Epithelial cell of proximal tubule (primary cell): ENCODE measurements around the gene ACADVL. TPM values are rescaled to one million over a fixed set of nuclear protein-coding genes. Genes with fewer than 3 reads are reported as not detected.
"Not testable (repeated sequence)": the region's sequence is repeated elsewhere in the genome, so short reads cannot be mapped to it uniquely, and the experiment has no call there.

Experiments
- DNase-seq: peaks from one replicate; pipeline ENCODE4 v3.0.0-alpha.2; 2011; ENCODE audit warnings: low read depth
- H3K4me3 ChIP-seq: 2 replicates; pipeline ENCODE4 v1.5.1; 2011; ENCODE audit warnings: low read depth, mild to moderate bottlenecking, low read length
- total RNA-seq: library from RNA; depleted of rRNA; stranded (reverse); fragments of >200 nt; gene quantifications from 2 replicates; pipeline ENCODE4 v1.2.3, GENCODE V29; 2015
- TF ChIP-seq, protein P1 (sequence below): conservative IDR thresholded peaks from 2 replicates; pipeline ENCODE4 v1.5.1; 2012; ENCODE audit warnings: low read depth, mild to moderate bottlenecking, low read length

ACADVL gene
- total RNA-seq, 1 donor from 2014 or later, result 573 TPM

DNA sequence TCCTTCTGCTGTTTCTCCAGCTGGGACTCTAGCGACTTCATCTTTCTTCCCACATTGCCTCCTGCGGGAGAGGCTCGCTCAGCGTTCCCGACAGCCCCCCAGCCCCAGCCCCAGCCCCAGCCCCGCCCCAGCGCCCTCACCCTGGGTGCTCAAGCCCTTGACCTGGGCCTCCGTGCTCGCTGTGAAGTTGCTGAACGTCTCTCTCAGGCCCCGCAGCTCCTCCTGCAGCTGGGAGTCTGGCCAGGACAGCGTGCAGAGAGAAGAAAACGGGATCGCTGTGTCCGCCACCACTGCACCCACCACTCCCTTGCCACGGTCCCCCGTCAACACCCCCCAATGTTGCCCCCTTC is 42.9 kb upstream of the ACADVL start:
- no peak for DNase-seq
- no peak overlapping the region for H3K4me3 ChIP-seq
- TF ChIP-seq, protein P1, sequence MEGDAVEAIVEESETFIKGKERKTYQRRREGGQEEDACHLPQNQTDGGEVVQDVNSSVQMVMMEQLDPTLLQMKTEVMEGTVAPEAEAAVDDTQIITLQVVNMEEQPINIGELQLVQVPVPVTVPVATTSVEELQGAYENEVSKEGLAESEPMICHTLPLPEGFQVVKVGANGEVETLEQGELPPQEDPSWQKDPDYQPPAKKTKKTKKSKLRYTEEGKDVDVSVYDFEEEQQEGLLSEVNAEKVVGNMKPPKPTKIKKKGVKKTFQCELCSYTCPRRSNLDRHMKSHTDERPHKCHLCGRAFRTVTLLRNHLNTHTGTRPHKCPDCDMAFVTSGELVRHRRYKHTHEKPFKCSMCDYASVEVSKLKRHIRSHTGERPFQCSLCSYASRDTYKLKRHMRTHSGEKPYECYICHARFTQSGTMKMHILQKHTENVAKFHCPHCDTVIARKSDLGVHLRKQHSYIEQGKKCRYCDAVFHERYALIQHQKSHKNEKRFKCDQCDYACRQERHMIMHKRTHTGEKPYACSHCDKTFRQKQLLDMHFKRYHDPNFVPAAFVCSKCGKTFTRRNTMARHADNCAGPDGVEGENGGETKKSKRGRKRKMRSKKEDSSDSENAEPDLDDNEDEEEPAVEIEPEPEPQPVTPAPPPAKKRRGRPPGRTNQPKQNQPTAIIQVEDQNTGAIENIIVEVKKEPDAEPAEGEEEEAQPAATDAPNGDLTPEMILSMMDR, result no peak

DNA sequence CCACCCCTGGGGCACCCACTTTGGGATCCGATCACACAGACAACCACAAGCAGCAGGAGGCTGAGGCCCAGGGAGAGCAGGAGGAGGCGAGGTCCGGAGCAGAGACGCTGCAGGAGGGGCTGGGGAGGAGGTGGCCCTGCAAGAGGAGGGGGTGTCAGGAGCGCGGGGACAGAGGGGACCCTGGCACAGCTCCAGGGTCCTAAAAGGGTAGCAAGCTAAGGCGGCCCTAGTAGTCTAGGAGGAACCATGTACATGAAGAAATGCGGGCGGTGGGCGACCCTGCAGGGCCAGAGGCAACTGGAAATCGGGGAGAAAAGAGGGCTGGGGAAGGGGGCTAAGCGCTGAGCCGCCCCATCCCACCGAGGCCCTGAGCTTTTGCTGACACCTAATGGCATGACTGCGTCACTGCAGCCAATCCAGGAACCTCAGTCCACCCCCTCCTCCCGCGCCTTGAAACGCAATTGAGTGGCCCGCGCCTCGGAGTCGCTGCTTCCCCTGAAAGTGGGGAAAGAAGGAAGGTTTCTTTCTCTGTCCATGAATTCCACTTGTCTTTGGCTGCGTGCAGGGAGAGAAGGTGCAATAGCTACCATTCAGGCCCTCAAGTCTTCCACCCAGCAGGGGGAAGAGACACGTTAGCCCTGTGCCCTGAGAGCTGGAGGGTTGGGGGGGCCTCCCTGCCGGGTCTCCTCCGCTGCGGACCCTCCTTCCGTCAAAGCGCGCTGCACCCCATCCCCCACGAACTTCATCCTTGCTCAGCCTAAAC is 42.4 kb upstream of the ACADVL start:
- TF ChIP-seq, protein P1, result peak; percentile 79
- peak overlapping the region; percentile 51 for H3K4me3 ChIP-seq
- no peak for DNase-seq

DNA sequence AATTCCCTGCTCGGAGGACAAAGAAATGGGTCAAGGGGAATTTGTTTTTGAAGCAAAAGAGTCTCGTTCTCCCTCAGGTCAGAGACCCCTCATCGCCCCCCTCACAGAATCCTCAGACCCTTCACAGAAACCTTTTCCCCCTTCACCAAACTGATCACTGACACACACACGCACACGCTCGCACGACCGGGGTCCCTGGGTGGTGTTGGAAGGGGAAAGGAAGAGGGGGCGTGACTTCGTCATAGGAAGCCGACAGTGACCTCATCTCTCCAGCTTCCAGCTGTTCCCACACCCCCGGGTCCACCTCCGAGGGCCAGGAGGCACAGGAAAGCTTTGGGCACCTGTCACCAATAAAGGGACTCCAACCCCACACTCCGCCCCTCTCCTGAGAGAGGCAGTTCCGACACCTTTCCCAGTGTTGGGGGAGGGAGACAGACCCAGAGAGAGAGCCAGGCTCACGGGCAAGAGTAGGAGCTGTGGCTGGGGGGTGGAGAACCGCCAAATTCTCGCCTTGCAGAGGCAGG is 41.7 kb upstream of the ACADVL start:
- TF ChIP-seq, protein P1, result no peak
- DNase-seq, result no peak
- H3K4me3 ChIP-seq, result peak overlapping the region; percentile 51

DNA sequence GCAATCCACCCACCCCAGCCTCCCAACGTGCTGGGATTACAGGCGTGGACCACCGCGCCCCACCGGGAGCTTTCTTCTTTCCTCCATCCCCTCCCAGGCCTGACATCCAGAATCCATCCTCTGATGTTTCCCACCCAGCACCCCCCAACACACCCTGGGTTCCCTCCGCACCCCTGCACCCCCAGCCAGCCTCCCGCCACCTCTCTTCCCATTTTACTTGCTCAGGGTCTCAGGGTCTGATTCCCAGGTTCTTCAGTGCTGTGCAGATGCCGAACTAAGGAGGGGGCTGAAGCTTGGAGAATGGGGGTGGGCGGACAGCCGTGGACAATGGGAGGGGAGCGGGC is 40.8 kb upstream of the ACADVL start:
- H3K4me3 ChIP-seq, result no peak overlapping the region
- TF ChIP-seq, protein P1, result no peak
- DNase-seq, result no peak

DNA sequence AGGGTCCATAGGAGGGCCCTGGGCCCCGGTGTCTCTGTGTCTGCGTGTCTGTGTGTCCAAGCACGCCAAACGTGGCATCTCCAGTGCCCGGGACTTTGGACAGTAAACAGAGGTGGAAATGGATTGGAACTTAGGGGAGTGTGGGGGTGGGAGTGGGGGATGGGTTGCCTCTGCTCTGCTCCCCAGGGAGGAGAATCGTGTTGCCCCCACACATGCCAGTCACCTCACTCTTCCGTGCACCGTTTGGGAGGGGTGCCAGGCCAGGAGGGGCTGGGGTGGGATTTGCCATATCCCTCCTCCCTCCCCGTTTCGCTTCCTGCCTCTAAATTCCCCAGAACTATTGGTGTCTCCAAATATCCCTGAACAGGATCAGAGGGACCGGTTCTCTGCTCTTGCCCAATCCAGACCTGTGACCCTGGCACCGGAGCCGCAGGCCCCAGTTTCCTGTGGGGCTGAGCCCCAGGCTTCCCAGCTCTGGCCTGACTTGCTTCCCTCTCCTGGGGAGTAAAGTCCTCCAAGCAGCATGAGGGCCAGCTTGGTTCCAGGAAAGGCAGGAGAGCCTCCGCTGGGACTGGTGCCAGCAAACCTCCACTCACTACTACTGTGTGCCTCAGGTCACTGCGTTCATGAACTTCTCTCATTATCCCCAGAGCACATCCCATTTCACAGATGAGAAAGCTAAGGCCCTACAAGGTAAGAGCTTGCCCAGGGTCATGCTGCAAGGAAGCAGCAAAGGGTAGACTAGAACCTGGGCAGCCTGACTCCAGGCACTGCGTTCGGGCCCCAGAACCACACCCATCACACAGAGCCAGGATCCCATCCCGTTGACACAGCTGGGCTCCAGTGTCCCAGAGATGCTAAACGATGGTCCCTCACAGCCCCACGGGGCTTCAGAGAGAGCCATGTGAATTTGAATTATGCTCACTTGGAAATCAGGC is 40.2 kb upstream of the ACADVL start, which contains the start of gene ASGR1:
Gene ASGR1 (minus strand): TSS at position 54 of the 938 bp plus-strand sequence. CDS start 807 bp downstream, outside the sequence.
- TF ChIP-seq, protein P1, result no peak
- DNase-seq, result no peak
- no peak within 1 kb of the TSS for H3K4me3 ChIP-seq

DNA sequence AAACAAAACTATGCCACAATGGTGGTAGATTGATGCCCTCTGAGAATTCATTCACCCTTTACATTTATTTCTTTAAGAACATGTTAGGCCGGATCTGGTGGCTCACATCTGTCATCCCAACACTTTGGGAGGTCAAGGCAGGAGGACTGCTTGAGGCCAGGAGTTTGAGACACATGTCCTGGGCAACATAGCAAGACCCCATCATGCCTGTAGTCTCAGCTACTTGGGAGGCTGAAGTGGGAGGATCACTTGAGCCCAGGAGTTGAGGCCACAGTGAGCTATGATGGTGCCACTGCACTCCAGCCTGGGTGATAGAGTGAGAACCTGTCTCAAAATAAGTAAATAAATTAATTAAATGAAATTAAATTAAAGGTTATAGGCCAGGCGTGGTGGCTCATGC is 37.6 kb upstream of the ACADVL start:
- not testable (repeated sequence) for DNase-seq

DNA sequence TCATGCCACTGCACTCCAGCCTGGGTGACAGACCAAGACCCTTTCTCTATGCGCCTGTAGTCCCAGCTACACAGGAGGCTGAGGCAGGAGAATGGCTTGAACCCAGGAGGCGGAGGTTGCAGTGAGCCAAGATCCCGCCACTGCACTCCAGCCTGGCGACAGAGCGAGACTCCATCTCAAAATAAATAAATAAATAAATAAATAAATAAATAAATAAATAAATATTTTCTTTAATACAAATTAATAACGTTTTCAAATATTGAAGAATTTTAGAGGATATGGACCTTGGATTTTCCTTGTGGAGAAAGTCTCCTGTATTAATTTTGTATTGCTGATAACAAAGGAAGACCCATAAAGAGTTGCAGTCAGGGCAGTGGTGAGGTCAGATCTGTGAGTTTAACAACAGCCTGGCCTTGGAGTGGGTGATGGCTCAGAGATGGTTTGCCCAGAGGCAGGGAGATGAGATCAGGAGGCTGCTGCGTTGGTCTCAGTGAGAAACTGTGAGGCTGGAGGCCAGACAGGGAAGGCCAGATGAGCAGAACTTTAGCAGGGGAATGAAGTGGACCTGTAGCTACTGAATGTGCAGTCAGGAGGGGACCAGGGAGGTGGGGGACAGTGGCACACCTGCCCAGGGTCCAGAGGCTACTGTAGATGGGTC is 36.2 kb upstream of the ACADVL start:
- no peak overlapping the region for H3K4me3 ChIP-seq
- TF ChIP-seq, protein P1, result no peak
- no peak for DNase-seq

More for the DNA sequence above, 37.6 kb upstream of the ACADVL start:
- not testable (repeated sequence) for H3K4me3 ChIP-seq
